GM23338 (cell line): ENCODE measurements around the gene RNF5. TPM values are rescaled to one million over a fixed set of nuclear protein-coding genes. Genes with fewer than 3 reads are reported as not detected.
"Not testable (repeated sequence)": the region's sequence is repeated elsewhere in the genome, so short reads cannot be mapped to it uniquely, and the experiment has no call there.

Experiments used
- ATAC-seq: fragments of 200-7000 bp; cut with Tn5 transposase; 3 replicates; pipeline ENCODE4 v1.9.1; 2020
- DNase-seq: peaks from one replicate; pipeline ENCODE4 v3.0.0-alpha.2; 2015; ENCODE audit warnings: low spot score
- H2AFZ ChIP-seq: fragments of 200-600 bp; sonication (generic); 2 replicates; pipeline ENCODE4 v1.8.0; 2016; ENCODE audit warnings: antibody characterized with exemption, mild to moderate bottlenecking, moderate library complexity
- H3F3A ChIP-seq: fragments of 200-600 bp; sonication (generic); replicated peaks from 2 replicates; pipeline ENCODE4 v1.8.0; 2017; ENCODE audit warnings: antibody characterized with exemption, mixed run types, low read depth
- H3K27ac ChIP-seq: fragments of 200-600 bp; sonication (generic); 2 replicates; pipeline ENCODE4 v1.6.1; 2016; ENCODE audit warnings: low read depth
- H3K27me3 ChIP-seq: fragments of 200-600 bp; sonication (generic); 2 replicates; pipeline ENCODE4 v1.8.0; 2016; ENCODE audit warnings: mild to moderate bottlenecking, mixed run types, moderate library complexity; ENCODE audit not compliant: insufficient read depth
- H3K36me3 ChIP-seq: fragments of 200-600 bp; sonication (generic); 2 replicates; pipeline ENCODE4 v1.8.0; 2016; ENCODE audit warnings: mild to moderate bottlenecking; ENCODE audit not compliant: insufficient read depth
- H3K4me1 ChIP-seq: fragments of 200-600 bp; sonication (generic); 2 replicates; pipeline ENCODE4 v1.8.0; 2016; ENCODE audit warnings: mild to moderate bottlenecking, moderate library complexity; ENCODE audit not compliant: insufficient read depth
- H3K4me2 ChIP-seq: fragments of 200-600 bp; sonication (generic); 2 replicates; pipeline ENCODE4 v1.7.1; 2017; ENCODE audit warnings: mixed run types
- H3K4me3 ChIP-seq: fragments of 200-600 bp; sonication (generic); 2 replicates; pipeline ENCODE4 v1.6.1; 2016; ENCODE audit warnings: mixed run types
- H3K79me2 ChIP-seq: fragments of 200-600 bp; sonication (generic); replicated peaks from 2 replicates; pipeline ENCODE4 v1.8.0; 2017; ENCODE audit warnings: mild to moderate bottlenecking; ENCODE audit not compliant: insufficient read depth
- H3K9me2 ChIP-seq: fragments of 200-600 bp; sonication (generic); 2 replicates; pipeline ENCODE4 v1.8.0; 2017; ENCODE audit not compliant: insufficient read depth
- H4K20me1 ChIP-seq: fragments of 200-600 bp; sonication (generic); replicated peaks from 2 replicates; pipeline ENCODE4 v1.8.0; 2017; ENCODE audit warnings: mild to moderate bottlenecking; ENCODE audit not compliant: insufficient read depth
- H3K27ac Mint-ChIP-seq: 2 replicates; pipeline ENCODE4 v1.8.0; 2020; ENCODE audit warnings: inconsistent platforms, mild to moderate bottlenecking, moderate library complexity, mixed read lengths
- H3K27me3 Mint-ChIP-seq: 3 replicates; pipeline ENCODE4 v1.8.0; 2022; ENCODE audit warnings: low read depth, mild to moderate bottlenecking, moderate library complexity, mixed read lengths, inconsistent platforms; ENCODE audit not compliant: insufficient read depth, poor library complexity
- H3K36me3 Mint-ChIP-seq: 3 replicates; pipeline ENCODE4 v1.8.0; 2021; ENCODE audit warnings: low read depth, mild to moderate bottlenecking, inconsistent platforms, moderate library complexity, mixed read lengths
- H3K4me1 Mint-ChIP-seq: 3 replicates; pipeline ENCODE4 v1.8.0; 2020; ENCODE audit warnings: mild to moderate bottlenecking, inconsistent platforms, mixed read lengths
- H3K4me3 Mint-ChIP-seq: 3 replicates; pipeline ENCODE4 v1.8.0; 2021; ENCODE audit warnings: moderate library complexity, mild to moderate bottlenecking, inconsistent platforms, mixed read lengths
- H3K9me3 Mint-ChIP-seq: 3 replicates; pipeline ENCODE4 v1.8.0; 2020; ENCODE audit warnings: moderate library complexity, mild to moderate bottlenecking, inconsistent platforms, mixed read lengths
- EZH2 ChIP-seq: fragments of 200-600 bp; sonication (generic); IDR thresholded peaks from one replicate; pipeline ENCODE4 v1.8.0; 2017; ENCODE audit warnings: antibody characterized with exemption, mild to moderate bottlenecking, low read depth; ENCODE audit not compliant: unreplicated experiment
- EZH2phosphoT487 ChIP-seq: fragments of 200-600 bp; sonication (generic); IDR thresholded peaks from one replicate; pipeline ENCODE4 v1.8.1; 2018; ENCODE audit warnings: antibody characterized with exemption; ENCODE audit not compliant: unreplicated experiment
- polyA plus RNA-seq: library from polyadenylated mRNA; unstranded; fragments of >200 nt; fragmentation: Nextera tagmentation; extraction: Ambion mirVana; gene quantifications from 2 replicates; pipeline ENCODE4 v1.2.1, GENCODE V29; 2016
- total RNA-seq: library from RNA; depleted of rRNA; stranded (reverse); fragments of >200 nt; shearing (Covaris generic); gene quantifications from 2 replicates; pipeline ENCODE4 v1.2.3, GENCODE V29; 2014
- TF ChIP-seq, protein P1 (sequence below): IDR thresholded peaks from one replicate; pipeline ENCODE4 v1.6.1; 2018; ENCODE audit warnings: antibody characterized with exemption; ENCODE audit not compliant: unreplicated experiment
- TF ChIP-seq, protein P2 (sequence below), 2 experiments: fragments of 200-600 bp in 1 of 2; sonication (generic) in 1 of 2; conservative IDR thresholded peaks; 2 replicates each; pipeline versions ENCODE4 v1.5.1 to v1.6.1; 2016 to 2017; ENCODE audit warnings: antibody characterized with exemption in 2 of 2, low read depth in 2 of 2, mild to moderate bottlenecking in 2 of 2, moderate library complexity in 1 of 2
- TF ChIP-seq, protein P3 (sequence below): fragments of 250-450 bp; sonication (Bioruptor Pico); IDR thresholded peaks from 2 replicates; pipeline ENCODE4 v1.5.0; 2020; ENCODE audit warnings: mild to moderate bottlenecking, moderate library complexity
- TF ChIP-seq, protein P4 (sequence below): IDR thresholded peaks from 2 replicates; pipeline ENCODE4 v1.6.1; 2016; ENCODE audit warnings: antibody characterized with exemption

RNF5 gene
- total and polyA plus RNA-seq, 2 experiments from 2014 or later: 119 to 164 TPM

DNA sequence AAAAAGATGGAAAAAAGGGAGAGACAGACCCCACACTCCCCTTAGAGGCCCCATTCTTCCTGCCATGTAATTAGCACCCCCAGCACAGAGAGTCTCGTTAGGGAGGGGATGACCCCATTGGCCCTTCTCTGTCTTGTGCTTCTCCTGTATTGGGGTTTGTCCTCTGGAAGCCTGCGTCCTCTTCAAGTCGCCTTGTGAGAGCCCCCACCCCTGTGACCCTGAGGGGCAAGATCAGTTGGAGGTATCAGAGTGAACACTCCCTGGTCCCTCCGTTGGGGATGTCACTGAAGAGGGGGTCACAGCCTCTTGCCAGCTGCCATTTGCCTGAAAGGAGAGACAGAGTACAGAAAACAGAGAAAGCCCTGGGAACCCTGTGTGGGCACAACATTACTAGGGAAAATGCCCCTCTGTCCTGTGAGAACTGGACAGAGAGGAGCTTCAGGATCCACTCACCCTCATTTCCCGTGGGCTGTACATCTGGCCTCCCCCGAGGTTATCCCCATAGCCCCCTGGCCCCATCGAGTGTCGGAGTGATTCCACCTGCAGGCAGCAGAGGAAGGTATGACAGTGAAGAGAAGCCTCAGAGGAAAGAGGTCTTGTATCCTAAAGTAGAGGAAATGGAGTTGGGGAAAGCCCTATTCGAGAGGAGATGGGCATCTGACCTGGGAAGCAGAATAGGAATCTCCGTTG, 8.1 kb downstream of the RNF5 start:
- Histone ChIP-seq H3K79me2 (peaks cover 12% of the 10 kb centered on the region), H3K27ac (peak overlapping the region; percentile 39; the same call in 1 of the 2 replicates), H3F3A (peaks cover 17% of the 10 kb centered on the region), H3K4me1 (peaks cover 20% of the 10 kb centered on the region)
- ATAC-seq, H3K36me3 ChIP-seq, H3K4me2 ChIP-seq, H3K4me3 ChIP-seq, H3K27me3 ChIP-seq, H3K4me3 Mint-ChIP-seq, H3K9me3 Mint-ChIP-seq, H2AFZ ChIP-seq, H4K20me1 ChIP-seq, DNase-seq, H3K9me2 ChIP-seq: not testable (repeated sequence)
- peaks cover 57% of the 10 kb centered on the region for H3K36me3 Mint-ChIP-seq
- peak overlapping the region; percentile 87 for H3K27ac Mint-ChIP-seq
- peaks cover 27% of the 10 kb centered on the region for H3K27me3 Mint-ChIP-seq
- H3K4me1 Mint-ChIP-seq: peaks cover 41% of the 10 kb centered on the region

DNA sequence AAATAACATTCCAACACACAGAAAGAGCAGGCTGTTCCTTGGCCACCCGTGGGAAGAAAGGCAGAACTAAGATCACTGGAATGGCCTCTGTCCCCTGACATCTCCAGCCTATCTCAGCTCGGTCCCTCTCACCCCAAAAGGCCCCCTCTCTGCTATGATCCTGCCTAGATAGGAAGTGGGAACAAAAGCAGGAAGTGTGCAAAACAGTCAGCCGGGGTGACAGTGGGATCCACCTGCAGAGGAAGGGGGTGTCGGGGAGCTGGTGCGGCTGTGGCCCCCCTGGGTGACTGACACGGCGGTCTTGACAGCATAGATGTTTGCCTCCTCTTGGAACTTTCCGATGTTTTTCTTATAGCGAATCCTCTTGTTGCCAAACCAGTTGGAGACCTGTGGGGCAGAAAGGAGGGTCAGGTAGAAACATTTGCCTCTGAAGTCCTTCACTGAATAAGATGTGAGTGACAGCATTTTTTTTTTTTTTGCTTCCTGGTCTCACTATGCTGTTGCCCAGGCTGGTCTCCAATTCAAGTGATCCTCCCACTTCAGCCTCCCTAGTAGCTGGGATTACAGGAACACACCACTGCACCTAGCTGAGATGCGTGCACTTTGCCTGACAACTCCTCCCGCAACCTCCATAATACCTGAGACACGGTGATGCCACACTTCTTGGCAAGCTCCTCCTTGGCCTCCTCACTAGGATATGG, 9.0 kb downstream of the RNF5 start:
- peaks cover 48% of the 10 kb centered on the region for H3K36me3 Mint-ChIP-seq
- H3K4me1 Mint-ChIP-seq: peaks cover 44% of the 10 kb centered on the region
- H3K27ac ChIP-seq: no peak overlapping the region
- no peaks in the 10 kb centered on the region for H3K27me3 ChIP-seq
- no peaks in the 10 kb centered on the region; the same call in 2 of the 3 replicates for H3K9me3 Mint-ChIP-seq
- peak overlapping the region; percentile 43; the same call in 1 of the 3 replicates for H3K4me3 Mint-ChIP-seq
- H3K36me3 ChIP-seq: peaks cover 3% of the 10 kb centered on the region; the same call in 1 of the 2 replicates
- H3F3A ChIP-seq: peaks cover 17% of the 10 kb centered on the region
- peaks cover 28% of the 10 kb centered on the region for H3K27me3 Mint-ChIP-seq
- no peak overlapping the region for H3K4me3 ChIP-seq
- H3K79me2 ChIP-seq: peaks cover 12% of the 10 kb centered on the region
- no peak for DNase-seq
- no peaks in the 10 kb centered on the region for H3K9me2 ChIP-seq
- H2AFZ ChIP-seq: no peak overlapping the region
- no peak overlapping the region for H3K4me2 ChIP-seq
- no peaks in the 10 kb centered on the region for H4K20me1 ChIP-seq
- no peak for ATAC-seq
- peaks cover 27% of the 10 kb centered on the region for H3K4me1 ChIP-seq
- H3K27ac Mint-ChIP-seq: 0 out of 2 replicates have a peak overlapping the region, but pooled peaks have one; percentile 11
- TF ChIP-seq, protein P1, sequence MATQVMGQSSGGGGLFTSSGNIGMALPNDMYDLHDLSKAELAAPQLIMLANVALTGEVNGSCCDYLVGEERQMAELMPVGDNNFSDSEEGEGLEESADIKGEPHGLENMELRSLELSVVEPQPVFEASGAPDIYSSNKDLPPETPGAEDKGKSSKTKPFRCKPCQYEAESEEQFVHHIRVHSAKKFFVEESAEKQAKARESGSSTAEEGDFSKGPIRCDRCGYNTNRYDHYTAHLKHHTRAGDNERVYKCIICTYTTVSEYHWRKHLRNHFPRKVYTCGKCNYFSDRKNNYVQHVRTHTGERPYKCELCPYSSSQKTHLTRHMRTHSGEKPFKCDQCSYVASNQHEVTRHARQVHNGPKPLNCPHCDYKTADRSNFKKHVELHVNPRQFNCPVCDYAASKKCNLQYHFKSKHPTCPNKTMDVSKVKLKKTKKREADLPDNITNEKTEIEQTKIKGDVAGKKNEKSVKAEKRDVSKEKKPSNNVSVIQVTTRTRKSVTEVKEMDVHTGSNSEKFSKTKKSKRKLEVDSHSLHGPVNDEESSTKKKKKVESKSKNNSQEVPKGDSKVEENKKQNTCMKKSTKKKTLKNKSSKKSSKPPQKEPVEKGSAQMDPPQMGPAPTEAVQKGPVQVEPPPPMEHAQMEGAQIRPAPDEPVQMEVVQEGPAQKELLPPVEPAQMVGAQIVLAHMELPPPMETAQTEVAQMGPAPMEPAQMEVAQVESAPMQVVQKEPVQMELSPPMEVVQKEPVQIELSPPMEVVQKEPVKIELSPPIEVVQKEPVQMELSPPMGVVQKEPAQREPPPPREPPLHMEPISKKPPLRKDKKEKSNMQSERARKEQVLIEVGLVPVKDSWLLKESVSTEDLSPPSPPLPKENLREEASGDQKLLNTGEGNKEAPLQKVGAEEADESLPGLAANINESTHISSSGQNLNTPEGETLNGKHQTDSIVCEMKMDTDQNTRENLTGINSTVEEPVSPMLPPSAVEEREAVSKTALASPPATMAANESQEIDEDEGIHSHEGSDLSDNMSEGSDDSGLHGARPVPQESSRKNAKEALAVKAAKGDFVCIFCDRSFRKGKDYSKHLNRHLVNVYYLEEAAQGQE: no peak
- no peak for TF ChIP-seq EZH2phosphoT487
- TF ChIP-seq, protein P2, sequence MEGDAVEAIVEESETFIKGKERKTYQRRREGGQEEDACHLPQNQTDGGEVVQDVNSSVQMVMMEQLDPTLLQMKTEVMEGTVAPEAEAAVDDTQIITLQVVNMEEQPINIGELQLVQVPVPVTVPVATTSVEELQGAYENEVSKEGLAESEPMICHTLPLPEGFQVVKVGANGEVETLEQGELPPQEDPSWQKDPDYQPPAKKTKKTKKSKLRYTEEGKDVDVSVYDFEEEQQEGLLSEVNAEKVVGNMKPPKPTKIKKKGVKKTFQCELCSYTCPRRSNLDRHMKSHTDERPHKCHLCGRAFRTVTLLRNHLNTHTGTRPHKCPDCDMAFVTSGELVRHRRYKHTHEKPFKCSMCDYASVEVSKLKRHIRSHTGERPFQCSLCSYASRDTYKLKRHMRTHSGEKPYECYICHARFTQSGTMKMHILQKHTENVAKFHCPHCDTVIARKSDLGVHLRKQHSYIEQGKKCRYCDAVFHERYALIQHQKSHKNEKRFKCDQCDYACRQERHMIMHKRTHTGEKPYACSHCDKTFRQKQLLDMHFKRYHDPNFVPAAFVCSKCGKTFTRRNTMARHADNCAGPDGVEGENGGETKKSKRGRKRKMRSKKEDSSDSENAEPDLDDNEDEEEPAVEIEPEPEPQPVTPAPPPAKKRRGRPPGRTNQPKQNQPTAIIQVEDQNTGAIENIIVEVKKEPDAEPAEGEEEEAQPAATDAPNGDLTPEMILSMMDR (conservative IDR thresholded peaks at IDR 0.05; ENCODE audit: low read depth in 2 of 2): no peak
- TF ChIP-seq EZH2: no peak
- TF ChIP-seq, protein P3, sequence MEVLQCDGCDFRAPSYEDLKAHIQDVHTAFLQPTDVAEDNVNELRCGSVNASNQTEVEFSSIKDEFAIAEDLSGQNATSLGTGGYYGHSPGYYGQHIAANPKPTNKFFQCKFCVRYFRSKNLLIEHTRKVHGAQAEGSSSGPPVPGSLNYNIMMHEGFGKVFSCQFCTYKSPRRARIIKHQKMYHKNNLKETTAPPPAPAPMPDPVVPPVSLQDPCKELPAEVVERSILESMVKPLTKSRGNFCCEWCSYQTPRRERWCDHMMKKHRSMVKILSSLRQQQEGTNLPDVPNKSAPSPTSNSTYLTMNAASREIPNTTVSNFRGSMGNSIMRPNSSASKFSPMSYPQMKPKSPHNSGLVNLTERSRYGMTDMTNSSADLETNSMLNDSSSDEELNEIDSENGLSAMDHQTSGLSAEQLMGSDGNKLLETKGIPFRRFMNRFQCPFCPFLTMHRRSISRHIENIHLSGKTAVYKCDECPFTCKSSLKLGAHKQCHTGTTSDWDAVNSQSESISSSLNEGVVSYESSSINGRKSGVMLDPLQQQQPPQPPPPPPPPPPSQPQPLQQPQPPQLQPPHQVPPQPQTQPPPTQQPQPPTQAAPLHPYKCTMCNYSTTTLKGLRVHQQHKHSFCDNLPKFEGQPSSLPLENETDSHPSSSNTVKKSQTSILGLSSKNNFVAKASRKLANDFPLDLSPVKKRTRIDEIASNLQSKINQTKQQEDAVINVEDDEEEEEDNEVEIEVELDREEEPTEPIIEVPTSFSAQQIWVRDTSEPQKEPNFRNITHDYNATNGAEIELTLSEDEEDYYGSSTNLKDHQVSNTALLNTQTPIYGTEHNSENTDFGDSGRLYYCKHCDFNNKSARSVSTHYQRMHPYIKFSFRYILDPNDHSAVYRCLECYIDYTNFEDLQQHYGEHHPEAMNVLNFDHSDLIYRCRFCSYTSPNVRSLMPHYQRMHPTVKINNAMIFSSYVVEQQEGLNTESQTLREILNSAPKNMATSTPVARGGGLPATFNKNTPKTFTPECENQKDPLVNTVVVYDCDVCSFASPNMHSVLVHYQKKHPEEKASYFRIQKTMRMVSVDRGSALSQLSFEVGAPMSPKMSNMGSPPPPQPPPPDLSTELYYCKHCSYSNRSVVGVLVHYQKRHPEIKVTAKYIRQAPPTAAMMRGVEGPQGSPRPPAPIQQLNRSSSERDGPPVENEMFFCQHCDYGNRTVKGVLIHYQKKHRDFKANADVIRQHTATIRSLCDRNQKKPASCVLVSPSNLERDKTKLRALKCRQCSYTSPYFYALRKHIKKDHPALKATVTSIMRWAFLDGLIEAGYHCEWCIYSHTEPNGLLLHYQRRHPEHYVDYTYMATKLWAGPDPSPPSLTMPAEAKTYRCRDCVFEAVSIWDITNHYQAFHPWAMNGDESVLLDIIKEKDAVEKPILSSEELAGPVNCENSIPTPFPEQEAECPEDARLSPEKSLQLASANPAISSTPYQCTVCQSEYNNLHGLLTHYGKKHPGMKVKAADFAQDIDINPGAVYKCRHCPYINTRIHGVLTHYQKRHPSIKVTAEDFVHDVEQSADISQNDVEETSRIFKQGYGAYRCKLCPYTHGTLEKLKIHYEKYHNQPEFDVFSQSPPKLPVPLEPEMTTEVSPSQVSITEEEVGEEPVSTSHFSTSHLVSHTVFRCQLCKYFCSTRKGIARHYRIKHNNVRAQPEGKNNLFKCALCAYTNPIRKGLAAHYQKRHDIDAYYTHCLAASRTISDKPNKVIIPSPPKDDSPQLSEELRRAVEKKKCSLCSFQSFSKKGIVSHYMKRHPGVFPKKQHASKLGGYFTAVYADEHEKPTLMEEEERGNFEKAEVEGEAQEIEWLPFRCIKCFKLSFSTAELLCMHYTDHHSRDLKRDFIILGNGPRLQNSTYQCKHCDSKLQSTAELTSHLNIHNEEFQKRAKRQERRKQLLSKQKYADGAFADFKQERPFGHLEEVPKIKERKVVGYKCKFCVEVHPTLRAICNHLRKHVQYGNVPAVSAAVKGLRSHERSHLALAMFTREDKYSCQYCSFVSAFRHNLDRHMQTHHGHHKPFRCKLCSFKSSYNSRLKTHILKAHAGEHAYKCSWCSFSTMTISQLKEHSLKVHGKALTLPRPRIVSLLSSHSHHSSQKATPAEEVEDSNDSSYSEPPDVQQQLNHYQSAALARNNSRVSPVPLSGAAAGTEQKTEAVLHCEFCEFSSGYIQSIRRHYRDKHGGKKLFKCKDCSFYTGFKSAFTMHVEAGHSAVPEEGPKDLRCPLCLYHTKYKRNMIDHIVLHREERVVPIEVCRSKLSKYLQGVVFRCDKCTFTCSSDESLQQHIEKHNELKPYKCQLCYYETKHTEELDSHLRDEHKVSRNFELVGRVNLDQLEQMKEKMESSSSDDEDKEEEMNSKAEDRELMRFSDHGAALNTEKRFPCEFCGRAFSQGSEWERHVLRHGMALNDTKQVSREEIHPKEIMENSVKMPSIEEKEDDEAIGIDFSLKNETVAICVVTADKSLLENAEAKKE: no peak
- TF ChIP-seq, protein P4, sequence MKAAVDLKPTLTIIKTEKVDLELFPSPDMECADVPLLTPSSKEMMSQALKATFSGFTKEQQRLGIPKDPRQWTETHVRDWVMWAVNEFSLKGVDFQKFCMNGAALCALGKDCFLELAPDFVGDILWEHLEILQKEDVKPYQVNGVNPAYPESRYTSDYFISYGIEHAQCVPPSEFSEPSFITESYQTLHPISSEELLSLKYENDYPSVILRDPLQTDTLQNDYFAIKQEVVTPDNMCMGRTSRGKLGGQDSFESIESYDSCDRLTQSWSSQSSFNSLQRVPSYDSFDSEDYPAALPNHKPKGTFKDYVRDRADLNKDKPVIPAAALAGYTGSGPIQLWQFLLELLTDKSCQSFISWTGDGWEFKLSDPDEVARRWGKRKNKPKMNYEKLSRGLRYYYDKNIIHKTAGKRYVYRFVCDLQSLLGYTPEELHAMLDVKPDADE: no peak
